Testis (tissue), 3 donors: Measurements from ENCODE around the gene PHF2. TPM values are rescaled to one million over a fixed set of nuclear protein-coding genes. Genes with fewer than 3 reads are reported as not detected.
A peak's percentile ranks its signal among the peaks of the same experiment; 100 is the strongest.

Experiments
- DNase-seq: peaks from one replicate; pipeline ENCODE4 v3.0.0-alpha.2; 2019
- H3K27ac ChIP-seq, 2 donors: fragments of 200-600 bp; sonication (generic); one replicate each; pipeline ENCODE4 v1.5.1; 2019
- H3K27me3 ChIP-seq: fragments of 200-600 bp; sonication (generic); one replicate; pipeline ENCODE4 v1.5.1; 2019
- H3K36me3 ChIP-seq: fragments of 200-600 bp; sonication (generic); one replicate; pipeline ENCODE4 v1.5.1; 2017; ENCODE audit warnings: low read depth; ENCODE audit errors: missing control alignments
- H3K4me1 ChIP-seq: fragments of 200-600 bp; sonication (generic); one replicate; pipeline ENCODE4 v1.5.1; 2019
- H3K4me3 ChIP-seq, 2 donors: fragments of 200-600 bp; sonication (generic); one replicate each; pipeline ENCODE4 v1.5.1; 2017 to 2019
- H3K9me3 ChIP-seq: fragments of 200-600 bp; sonication (generic); one replicate; pipeline ENCODE4 v1.5.1; 2017
- CTCF ChIP-seq, 3 experiments: fragments of 450-650 bp in 2 of 3; fragments of 200-600 bp in 1 of 3; sonication (generic) in 1 of 3; IDR thresholded peaks; one replicate each; pipeline ENCODE4 v1.5.1; 2016 to 2019; ENCODE audit warnings: antibody characterized with exemption in 3 of 3, mild to moderate bottlenecking in 2 of 3, moderate library complexity in 1 of 3
- POLR2A ChIP-seq: fragments of 450-650 bp; IDR thresholded peaks from one replicate; pipeline ENCODE4 v1.6.1; 2017; ENCODE audit warnings: antibody characterized with exemption, mild to moderate bottlenecking, moderate library complexity
- WGBS, 2 donors: methylation state at CpG; one replicate each; pipeline ENCODE4 v1.1.5; 2018; 5-methylcytosine and 5-hydroxymethylcytosine counted together
- intact Hi-C: fragments of 100-400 bp; cut with DNase I; formaldehyde crosslinking; loops from one replicate; pipeline ENCODE4 v1.15.1; 2023; ENCODE audit warnings: low total_unique reads
- polyA plus RNA-seq: library from polyadenylated mRNA; stranded (reverse); fragments of 350-450 nt; fragmentation: Illumina TruSeq; extraction: RNeasy Lipid Tissue Mini Kit (QIAGEN cat#74804); gene quantifications from one replicate; pipeline ENCODE4 v1.2.3, GENCODE V29; 2014; ENCODE audit warnings: low read depth, low replicate concordance; ENCODE audit not compliant: insufficient read depth
- total RNA-seq, 2 donors: library from RNA; depleted of rRNA; stranded (reverse); fragments of >200 nt; gene quantifications; one replicate each; pipeline ENCODE4 v1.2.3, GENCODE V29; 2016

Gene PHF2
- total and polyA plus RNA-seq, 3 donors from 2014 or later: 19.6 to 22.1 (median 20.6) TPM

- Histone ChIP-seq H3K27ac (no peak overlapping the region), H3K36me3 (no peaks in the 10 kb centered on the region), H3K4me3 (no peak overlapping the region), H3K9me3 (no peaks in the 10 kb centered on the region), H3K27me3 (no peaks in the 10 kb centered on the region), H3K4me1 (no peaks in the 10 kb centered on the region)
- no peak for TF ChIP-seq CTCF (IDR thresholded peaks at IDR 0.05)
- TF ChIP-seq POLR2A: no peak
- no peak for DNase-seq
- 68 to 82% methylated on average over 7 to 19 of the region's 19 CpGs for WGBS, 2 donors
- intact Hi-C loops: no loop called here
These were observed 57.3 kb downstream of the PHF2 start for GRCh38 chr9:93633492-93634221.

GRCh38 chr9:93634311-93635185, 58.2 kb downstream of the PHF2 start:
- H3K36me3 ChIP-seq: no peaks in the 10 kb centered on the region
- H3K4me3 ChIP-seq: no peak overlapping the region
- DNase-seq: no peak
- 67 to 79% methylated on average over 5 to 10 of the region's 10 CpGs for WGBS, 2 donors
- intact Hi-C loops: no loop called here
- H3K27ac ChIP-seq: no peak overlapping the region
- TF ChIP-seq POLR2A (no peak), CTCF (IDR thresholded peaks at IDR 0.05) (no peak)
- no peaks in the 10 kb centered on the region for H3K4me1 ChIP-seq
- H3K27me3 ChIP-seq: no peaks in the 10 kb centered on the region
- H3K9me3 ChIP-seq: no peaks in the 10 kb centered on the region

- TF ChIP-seq CTCF (IDR thresholded peaks at IDR 0.05): no peak
- TF ChIP-seq POLR2A: no peak
- H3K27ac ChIP-seq: no peak overlapping the region
- H3K36me3 ChIP-seq: no peaks in the 10 kb centered on the region
- no peaks in the 10 kb centered on the region for H3K27me3 ChIP-seq
- intact Hi-C loops: no loop called here
- H3K4me1 ChIP-seq: no peaks in the 10 kb centered on the region
- peak; percentile 10 for DNase-seq
- H3K4me3 ChIP-seq: no peak overlapping the region
- H3K9me3 ChIP-seq: no peaks in the 10 kb centered on the region
- 89 to 93% methylated on average over 12 to 13 of the region's 13 CpGs for WGBS, 2 donors
These were observed 59.1 kb downstream of the PHF2 start for GRCh38 chr9:93635186-93636107.

GRCh38 chr9:93636172-93636661, 59.8 kb downstream of the PHF2 start:
- no peaks in the 10 kb centered on the region for H3K27me3 ChIP-seq
- no peaks in the 10 kb centered on the region for H3K36me3 ChIP-seq
- no peak overlapping the region for H3K4me3 ChIP-seq
- H3K9me3 ChIP-seq: no peaks in the 10 kb centered on the region
- intact Hi-C loops: no loop called here
- peak; percentile 6 for DNase-seq
- no peak for TF ChIP-seq CTCF (IDR thresholded peaks at IDR 0.05)
- TF ChIP-seq POLR2A: no peak
- H3K27ac ChIP-seq: no peak overlapping the region
- no peaks in the 10 kb centered on the region for H3K4me1 ChIP-seq
- 93 to 97% methylated on average over 15 of the region's 15 CpGs for WGBS, 2 donors
